Heart left ventricle (tissue), 16 donors: ENCODE results near the gene LEMD1. TPM values are rescaled to one million over a fixed set of nuclear protein-coding genes. Genes with fewer than 3 reads are reported as not detected.

ENCODE experiments used
- ATAC-seq, 4 donors: fragments of 200-7000 bp; cut with Tn5 transposase; one replicate each; pipeline ENCODE4 v1.9.1; 2020 to 2022; ENCODE audit warnings: moderate library complexity in 4 of 4, mild to moderate bottlenecking in 3 of 4, moderate number of reproducible peaks in 1 of 4
- DNase-seq, 5 donors: peaks; one replicate each; pipeline ENCODE4 v3.0.0-alpha.2; 2020
- H3K27ac ChIP-seq, 12 donors: fragments of 200-600 bp; sonication (generic) in 4 of 12; one replicate each; pipeline versions ENCODE4 v1.5.0 to v1.8.0; 2016 to 2022; ENCODE audit warnings: mild to moderate bottlenecking in 2 of 12
- H3K27me3 ChIP-seq, 9 donors: fragments of 200-600 bp; sonication (generic) in 2 of 9; one replicate each; pipeline versions ENCODE4 v1.5.1 to v1.8.0; 2016 to 2022; ENCODE audit warnings: mild to moderate bottlenecking in 3 of 9
- H3K36me3 ChIP-seq, 9 donors: fragments of 200-600 bp; sonication (generic) in 2 of 9; one replicate each; pipeline versions ENCODE4 v1.5.0 to v1.8.0; 2018 to 2022; ENCODE audit warnings: mild to moderate bottlenecking in 2 of 9
- H3K4me1 ChIP-seq, 12 donors: fragments of 200-600 bp; sonication (generic) in 4 of 12; one replicate each; pipeline versions ENCODE4 v1.5.0 to v1.8.0; 2016 to 2022; ENCODE audit warnings: mild to moderate bottlenecking in 3 of 12
- H3K4me3 ChIP-seq, 12 donors: fragments of 200-600 bp; sonication (generic) in 4 of 12; one replicate each; pipeline versions ENCODE4 v1.5.0 to v1.8.0; 2017 to 2022; ENCODE audit warnings: mild to moderate bottlenecking in 9 of 12, moderate library complexity in 4 of 12
- H3K9me3 ChIP-seq, 12 donors: fragments of 200-600 bp; sonication (generic) in 4 of 12; one replicate each; pipeline versions ENCODE4 v1.5.0 to v1.8.0; 2016 to 2022; ENCODE audit warnings: mild to moderate bottlenecking in 1 of 12
- CTCF ChIP-seq, 12 donors: fragments of 200-600 bp; sonication (generic) in 4 of 12; IDR thresholded peaks; one replicate each; pipeline versions ENCODE4 v1.5.0 to v1.8.0; 2018 to 2022; ENCODE audit warnings: antibody characterized with exemption in 12 of 12, mild to moderate bottlenecking in 5 of 12
- POLR2A ChIP-seq, 2 donors: fragments of 450-650 bp; IDR thresholded peaks; one replicate each; pipeline ENCODE4 v1.6.1; 2017; ENCODE audit warnings: antibody characterized with exemption in 2 of 2, mild to moderate bottlenecking in 2 of 2, moderate library complexity in 2 of 2
- WGBS, 4 donors: extraction: QIAGEN DNeasy Blood & Tissue Kit in 2 of 4; methylation state at CpG; one replicate each; pipeline versions ENCODE4 v1.1.5 to v1.1.7; 2013 to 2018; 5-methylcytosine and 5-hydroxymethylcytosine counted together
- intact Hi-C, 10 donors: fragments of 100-400 bp; cut with DNase I; formaldehyde crosslinking; loops; one replicate each; pipeline versions ENCODE4 v1.11.1 to v1.14.2; 2022
- polyA plus RNA-seq, 2 donors: library from polyadenylated mRNA; stranded (reverse); fragments of 200-250 nt; gene quantifications; one replicate each; pipeline ENCODE4 v1.2.3, GENCODE V29; 2013
- total RNA-seq, 9 donors: library from RNA; depleted of rRNA in 2 of 9; stranded (reverse); fragments of >200 nt in 2 of 9; fragmentation: NEBNext Ultra II Directional in 3 of 9; extraction: Animal tissue kit (Norgen Biotek cat#: 25700) in 3 of 9; gene quantifications; one replicate each; pipeline versions ENCODE4 v1.1.0 to v1.2.4, GENCODE V29; 2016 to 2023
- donor health status: ischemic (EF 13 %, LVEDD 7.1; RV severe dilation, severe dysfunction).
- donor health status: healthy with polysubstance abuse.
- donor health status: DM: no; HTN: yes; CAD: no.
- donor health status: DM: no; HTN: no; CAD: no.
- donor health status: ischemic (EF 25% LVEDD 6.9; RV normal size, moderate dysfunction).
- donor health status: ischemic (EF 25% LVEDD 5.7; RV mildly dilated, moderate dysfunction).
- donor health status: healthy.
- donor health status: DM: yes; HTN: yes; CAD: no.
- donor health status: ischemic (EF 35%, LVEDD 5.7; RV mildly dilated, moderate dysfunction).
- donor health status: nonischemic (EF 11% LVEDD 7.7; RV severe dilation, severe dysfunction).
- donor health status: DM: yes; HTN: yes; CAD: no.
- donor health status: PGD.
- donor health status: ischemic (EF 29% LVEDD 5.4; RV normal size, mild dysfunction).
- donor health status: nonischemic (EF 23%, LVEDD 6.1; RV moderate dilation, normal function).

Gene LEMD1
- total and polyA plus RNA-seq, 11 donors: 2.5 TPM; not detected in 10

- DNase-seq (no peak), ATAC-seq (no peak)
- Histone ChIP-seq H3K9me3 (no peaks in the 10 kb centered on the region), H3K27me3 (peaks cover 8 to 53% (median 36%) of the 10 kb centered on the region in 9 donors), H3K4me3 (no peak overlapping the region), H3K27ac (no peak overlapping the region), H3K4me1 (peaks cover 0 to 39% (median 16%) of the 10 kb centered on the region in 12 donors), H3K36me3 (no peaks in the 10 kb centered on the region)
- intact Hi-C loops: no loop called here
- WGBS, 4 donors: 43 to 56% (median 45%) methylated on average over 10 to 18 of the region's 18 CpGs
- TF ChIP-seq POLR2A (IDR thresholded peaks at IDR 0.05) (no peak), CTCF (IDR thresholded peaks at IDR 0.05) (no peak)
Measured at GRCh38 chr1:205449750-205450443, 28.0 kb upstream of the LEMD1 start.

GRCh38 chr1:205449254-205449749 lies 27.4 kb upstream of the LEMD1 start:
- 91 to 98% (median 94%) methylated on average over 3 to 4 of the region's 4 CpGs for WGBS, 4 donors
- peaks cover 4 to 47% (median 30%) of the 10 kb centered on the region in 9 donors for H3K27me3 ChIP-seq
- intact Hi-C loops: no loop called here
- DNase-seq (no peak), ATAC-seq (no peak)
- H3K27ac ChIP-seq: no peak overlapping the region
- H3K36me3 ChIP-seq: no peaks in the 10 kb centered on the region
- peaks cover 0 to 41% (median 16%) of the 10 kb centered on the region in 12 donors for H3K4me1 ChIP-seq
- TF ChIP-seq CTCF (IDR thresholded peaks at IDR 0.05): no peak
- no peak for TF ChIP-seq POLR2A (IDR thresholded peaks at IDR 0.05)
- H3K9me3 ChIP-seq: no peaks in the 10 kb centered on the region
- H3K4me3 ChIP-seq: no peak overlapping the region

DNA sequence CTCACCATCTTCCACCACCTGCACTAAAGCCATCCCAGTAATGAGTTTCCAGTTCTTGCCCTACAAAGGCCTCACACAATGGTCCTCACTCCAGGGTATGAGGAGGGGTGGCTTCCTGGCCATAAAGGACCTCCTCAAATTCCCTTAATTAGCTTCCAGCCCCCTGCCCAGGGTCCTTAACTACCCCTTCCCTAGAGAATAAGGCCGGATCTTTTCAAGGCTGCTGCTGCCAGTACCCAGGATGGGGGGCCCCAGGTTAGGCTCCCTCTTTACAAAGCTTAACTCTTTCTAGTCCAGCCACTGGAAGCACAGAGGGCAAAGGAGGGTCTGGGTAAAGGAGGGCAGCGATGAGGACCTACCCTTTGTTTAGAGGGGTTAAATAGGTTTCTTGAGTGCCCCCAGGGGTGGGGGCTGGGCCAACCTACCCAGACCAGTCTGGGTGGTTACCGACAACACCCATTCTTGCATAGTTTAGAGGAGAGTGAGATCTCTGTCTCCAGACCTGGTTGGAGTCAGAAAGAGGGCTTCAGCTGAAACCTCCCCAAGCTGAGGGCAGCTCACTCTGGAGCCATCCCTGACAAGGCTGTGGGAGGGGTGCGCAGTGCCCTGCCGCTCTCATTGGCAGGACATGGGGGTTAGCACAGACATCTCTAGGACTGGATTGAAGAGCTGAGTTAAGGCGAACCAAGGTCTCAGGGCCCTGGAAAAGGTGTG lies 26.8 kb upstream of the LEMD1 start:
- intact Hi-C loops: no loop called here
- H3K36me3 ChIP-seq: no peaks in the 10 kb centered on the region
- H3K4me3 ChIP-seq: no peak overlapping the region
- no peak for DNase-seq
- no peak for TF ChIP-seq CTCF (IDR thresholded peaks at IDR 0.05)
- TF ChIP-seq POLR2A (IDR thresholded peaks at IDR 0.05): no peak
- no peaks in the 10 kb centered on the region for H3K9me3 ChIP-seq
- no peak overlapping the region for H3K27ac ChIP-seq
- WGBS, 4 donors: 88 to 94% (median 92%) methylated on average over 6 of the region's 6 CpGs
- peaks cover 4 to 41% (median 24%) of the 10 kb centered on the region in 9 donors for H3K27me3 ChIP-seq
- H3K4me1 ChIP-seq: peaks cover 0 to 41% (median 16%) of the 10 kb centered on the region in 12 donors
- ATAC-seq: no peak
